Neural cell (in vitro differentiated cells): ENCODE results near the gene SEMA3B. TPM values are rescaled to one million over a fixed set of nuclear protein-coding genes. Genes with fewer than 3 reads are reported as not detected.

Source experiments
- H2AFZ ChIP-seq: fragments of 200-600, 300-800 bp; sonication (generic), shearing (Covaris generic); 2 replicates; pipeline ENCODE4 v1.6.0; 2014; ENCODE audit warnings: low read depth, mild to moderate bottlenecking, antibody characterized with exemption, low read length, moderate library complexity
- H3F3A ChIP-seq: fragments of 200-600 bp; shearing (Covaris generic); 2 replicates; pipeline ENCODE4 v1.6.1; 2016; ENCODE audit warnings: mild to moderate bottlenecking, moderate library complexity, mixed read lengths, antibody characterized with exemption, low read length; ENCODE audit not compliant: insufficient read depth, poor library complexity, severe bottlenecking
- H3K27ac ChIP-seq: fragments of 200-600, 300-800 bp; sonication (generic), shearing (Covaris generic); 2 replicates; pipeline ENCODE4 v1.5.1; 2014; ENCODE audit warnings: mild to moderate bottlenecking, low read length, moderate library complexity
- H3K27me3 ChIP-seq: fragments of 300-800, 200-600 bp; sonication (generic), shearing (Covaris generic); 2 replicates; pipeline ENCODE4 v1.6.0; 2014; ENCODE audit warnings: mild to moderate bottlenecking, low read depth, low read length, moderate library complexity; ENCODE audit not compliant: insufficient read depth
- H3K36me3 ChIP-seq: fragments of 300-800, 200-600 bp; sonication (generic), shearing (Covaris generic); 2 replicates; pipeline ENCODE4 v1.5.1; 2014; ENCODE audit warnings: mild to moderate bottlenecking, antibody characterized with exemption, low read length, moderate library complexity; ENCODE audit not compliant: insufficient read depth
- H3K4me2 ChIP-seq: fragments of 300-800, 200-600 bp; sonication (generic), shearing (Covaris generic); 2 replicates; pipeline ENCODE4 v1.6.0; 2014; ENCODE audit warnings: mild to moderate bottlenecking, low read length
- H3K4me3 ChIP-seq: fragments of 300-800, 200-600 bp; sonication (generic), shearing (Covaris generic); 2 replicates; pipeline ENCODE4 v1.5.1; 2014; ENCODE audit warnings: mild to moderate bottlenecking, low read length, moderate library complexity
- H3K79me2 ChIP-seq: fragments of 200-600 bp; shearing (Covaris generic); replicated peaks from 2 replicates; pipeline ENCODE4 v1.6.0; 2014; ENCODE audit warnings: mild to moderate bottlenecking, low read length, moderate library complexity; ENCODE audit not compliant: insufficient read depth
- H3K9ac ChIP-seq: fragments of 300-800, 200-600 bp; sonication (generic), shearing (Covaris generic); 2 replicates; pipeline ENCODE4 v1.6.1; 2016; ENCODE audit warnings: mild to moderate bottlenecking, low read length, mixed read lengths
- H3K9me2 ChIP-seq: fragments of 200-600 bp; shearing (Covaris generic); 2 replicates; pipeline ENCODE4 v1.6.1; 2016; ENCODE audit warnings: mild to moderate bottlenecking, low read length, mixed read lengths; ENCODE audit not compliant: insufficient read depth
- H3K9me3 ChIP-seq: fragments of 200-600, 300-800 bp; sonication (generic), shearing (Covaris generic); 2 replicates; pipeline ENCODE4 v1.6.1; 2016; ENCODE audit warnings: mild to moderate bottlenecking, mixed run types, low read length, moderate library complexity, mixed read lengths
- H4K20me1 ChIP-seq: fragments of 200-600 bp; shearing (Covaris generic); 2 replicates; pipeline ENCODE4 v1.6.1; 2016; ENCODE audit warnings: mild to moderate bottlenecking, mixed run types; ENCODE audit not compliant: insufficient read depth
- CTCF ChIP-seq: fragments of 450-650 bp; IDR thresholded peaks from 2 replicates; pipeline ENCODE4 v1.5.1; 2014; ENCODE audit warnings: antibody characterized with exemption, mild to moderate bottlenecking, moderate library complexity; ENCODE audit not compliant: poor library complexity, severe bottlenecking
- EP300 ChIP-seq: fragments of 450-650 bp; conservative IDR thresholded peaks from 2 replicates; pipeline ENCODE4 v1.6.1; 2014; ENCODE audit warnings: antibody characterized with exemption, mild to moderate bottlenecking, moderate library complexity; ENCODE audit not compliant: poor library complexity, severe bottlenecking
- EZH2 ChIP-seq: fragments of 200-600, 300-800 bp; shearing (Covaris generic), sonication (generic); IDR thresholded peaks from 2 replicates; pipeline ENCODE4 v1.6.1; 2014; ENCODE audit warnings: antibody characterized with exemption, low read length, borderline replicate concordance, mild to moderate bottlenecking; ENCODE audit not compliant: insufficient read depth, poor library complexity, severe bottlenecking
- MXI1 ChIP-seq: fragments of 450-650 bp; conservative IDR thresholded peaks from 2 replicates; pipeline ENCODE4 v1.6.1; 2014; ENCODE audit warnings: antibody characterized with exemption, mild to moderate bottlenecking; ENCODE audit not compliant: poor library complexity, severe bottlenecking
- POLR2AphosphoS5 ChIP-seq: IDR thresholded peaks from 2 replicates; pipeline ENCODE4 v1.6.1; 2012
- RAD21 ChIP-seq: fragments of 450-650 bp; conservative IDR thresholded peaks from 2 replicates; pipeline ENCODE4 v1.6.1; 2014; ENCODE audit warnings: antibody characterized with exemption, mild to moderate bottlenecking, moderate library complexity
- REST ChIP-seq: IDR thresholded peaks from 2 replicates; pipeline ENCODE4 v1.6.1; 2012; ENCODE audit warnings: borderline replicate concordance
- SMC3 ChIP-seq: fragments of 450-650 bp; conservative IDR thresholded peaks from 2 replicates; pipeline ENCODE4 v1.6.1; 2014; ENCODE audit warnings: antibody characterized with exemption, mild to moderate bottlenecking, moderate library complexity; ENCODE audit not compliant: poor library complexity
- TAF1 ChIP-seq: IDR thresholded peaks from 2 replicates; pipeline ENCODE4 v1.6.1; 2012; ENCODE audit warnings: low read depth
- polyA plus RNA-seq: library from polyadenylated mRNA; depleted of rRNA; stranded (reverse); fragments of >200 nt; gene quantifications from 2 replicates; pipeline ENCODE4 v1.2.3, GENCODE V29; 2014

The SEMA3B gene
- polyA plus RNA-seq, 1 donor from 2014 or later = 7.8 TPM

DNA sequence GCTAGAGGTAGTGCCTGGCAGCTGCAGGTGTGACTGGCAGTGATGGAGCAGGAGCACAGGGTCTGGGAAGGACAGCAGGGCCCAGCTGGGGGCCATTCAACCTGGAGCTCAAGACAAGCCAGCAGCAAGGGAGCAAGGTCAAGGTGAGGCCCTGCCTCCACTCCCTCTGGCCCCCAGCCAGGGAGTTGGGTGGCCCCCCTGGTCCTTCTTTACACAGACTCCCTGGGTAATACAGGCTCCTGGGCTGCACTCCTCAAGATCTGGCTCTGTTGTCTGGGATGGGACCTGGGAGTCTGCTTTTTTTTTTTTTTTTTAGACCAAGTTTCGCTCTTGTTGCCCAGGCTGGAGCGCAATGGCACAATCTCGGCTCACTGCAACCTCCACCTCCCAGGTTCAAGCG, 18.4 kb upstream of the SEMA3B start:
- H3F3A ChIP-seq = no peaks in the 10 kb centered on the region
- no peaks in the 10 kb centered on the region for H3K9me3 ChIP-seq
- TF ChIP-seq SMC3 (no peak), EP300 (no peak), CTCF (no peak), RAD21 (no peak), REST (no peak), TAF1 (no peak), POLR2AphosphoS5 (no peak), MXI1 (no peak), EZH2 (no peak)
- H3K9ac ChIP-seq = no peak overlapping the region
- no peaks in the 10 kb centered on the region for H4K20me1 ChIP-seq
- H3K79me2 ChIP-seq = peaks cover 54% of the 10 kb centered on the region
- H3K4me3 ChIP-seq = no peak overlapping the region
- no peaks in the 10 kb centered on the region for H3K9me2 ChIP-seq
- no peak overlapping the region for H3K4me2 ChIP-seq
- no peaks in the 10 kb centered on the region for H3K36me3 ChIP-seq
- H2AFZ ChIP-seq = no peak overlapping the region
- no peaks in the 10 kb centered on the region for H3K27me3 ChIP-seq
- H3K27ac ChIP-seq = no peak overlapping the region

DNA sequence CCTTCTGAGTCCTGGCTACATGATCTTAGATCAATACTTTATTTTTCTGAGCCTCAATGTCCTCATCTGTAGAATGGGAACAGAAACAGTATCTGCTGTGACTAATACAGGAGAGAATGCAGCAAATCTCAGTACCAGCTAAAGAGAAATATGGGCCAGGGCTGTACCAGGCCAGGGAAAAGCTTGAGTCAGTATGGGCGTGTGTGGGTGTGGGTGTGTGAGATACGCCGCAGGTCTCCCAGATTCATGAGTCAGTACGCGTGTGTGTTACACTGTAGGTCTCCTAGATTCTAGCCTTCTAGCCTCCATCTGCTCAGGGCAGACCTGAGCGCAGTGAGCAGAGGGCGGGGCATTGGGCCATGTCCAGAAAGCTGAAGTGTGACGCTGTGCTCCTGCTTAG, 17.7 kb upstream of the SEMA3B start:
- no peaks in the 10 kb centered on the region for H3F3A ChIP-seq
- no peaks in the 10 kb centered on the region for H3K27me3 ChIP-seq
- H3K36me3 ChIP-seq = no peaks in the 10 kb centered on the region
- no peaks in the 10 kb centered on the region for H3K9me3 ChIP-seq
- no peaks in the 10 kb centered on the region for H3K9me2 ChIP-seq
- peaks cover 50% of the 10 kb centered on the region for H3K79me2 ChIP-seq
- H2AFZ ChIP-seq = no peak overlapping the region
- H3K4me2 ChIP-seq = no peak overlapping the region
- H4K20me1 ChIP-seq = no peaks in the 10 kb centered on the region
- no peak for TF ChIP-seq REST
- TF ChIP-seq EZH2 = no peak
- TF ChIP-seq TAF1 = no peak
- TF ChIP-seq MXI1 = no peak
- TF ChIP-seq SMC3 = no peak
- no peak for TF ChIP-seq RAD21
- no peak for TF ChIP-seq CTCF
- TF ChIP-seq EP300 = no peak
- no peak for TF ChIP-seq POLR2AphosphoS5
- no peak overlapping the region for H3K27ac ChIP-seq
- H3K9ac ChIP-seq = no peak overlapping the region
- no peak overlapping the region for H3K4me3 ChIP-seq
